ENCODE measurements around the gene GCM1.

DNA sequence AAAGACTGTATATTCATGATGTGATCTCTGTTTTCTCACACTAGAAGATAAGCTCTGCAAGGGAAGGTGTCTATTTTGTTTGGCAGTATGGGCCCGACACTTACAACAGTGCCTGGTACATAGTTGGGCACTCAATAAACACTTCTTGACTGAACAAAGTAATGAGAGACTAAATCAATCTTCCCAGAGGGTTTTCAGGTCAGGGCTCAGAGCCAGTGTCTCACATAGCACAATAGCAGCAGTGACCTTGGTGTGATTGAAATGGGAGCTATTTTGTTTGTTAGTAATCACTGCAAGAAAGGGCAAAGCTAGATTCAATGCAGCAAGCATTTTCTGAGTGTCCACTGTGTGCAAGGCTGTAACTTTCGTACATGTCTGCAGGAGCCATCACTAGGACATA is 26.4 kb upstream of the GCM1 start:
- TF ChIP-seq RAD21 (CRISPR knock-in tag; conservative IDR thresholded peaks at IDR 0.05 in 1 of 2, IDR thresholded peaks at IDR 0.05 in 1 of 2) (no peak), ETV6 (IDR thresholded peaks at IDR 0.05; ENCODE audit: borderline replicate concordance in 1 of 2, low read depth in 2 of 2, low read length in 1 of 2) (no peak), ETV6 (CRISPR knock-in tag; IDR thresholded peaks at IDR 0.05; ENCODE audit: borderline replicate concordance) (no peak), TRIM28 (IDR thresholded peaks at IDR 0.05) (no peak), SAFB (IDR thresholded peaks at IDR 0.05; ENCODE audit: borderline replicate concordance, low read depth, low read length) (no peak)
